ENCODE results near the gene TREML1. TPM values are rescaled to one million over a fixed set of nuclear protein-coding genes. Genes with fewer than 3 reads are reported as not detected.

The TREML1 gene, protein sequence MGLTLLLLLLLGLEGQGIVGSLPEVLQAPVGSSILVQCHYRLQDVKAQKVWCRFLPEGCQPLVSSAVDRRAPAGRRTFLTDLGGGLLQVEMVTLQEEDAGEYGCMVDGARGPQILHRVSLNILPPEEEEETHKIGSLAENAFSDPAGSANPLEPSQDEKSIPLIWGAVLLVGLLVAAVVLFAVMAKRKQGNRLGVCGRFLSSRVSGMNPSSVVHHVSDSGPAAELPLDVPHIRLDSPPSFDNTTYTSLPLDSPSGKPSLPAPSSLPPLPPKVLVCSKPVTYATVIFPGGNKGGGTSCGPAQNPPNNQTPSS
- 1 to 10 TPM; 1.4 to 8.6 (median 3.4) TPM for total RNA-seq
- 25.7 TPM for total RNA-seq (2013)

GRCh38 chr6:41153992-41154625 lies at the start of gene TREML1:
Gene TREML1, minus strand, starts transcription at chr6:41154347. Its CDS starts 59 bp downstream, at chr6:41154288.
- Histone ChIP-seq H3K27ac (ENCODE audit: low read length) (no peak within 1 kb of the TSS), H3K36me3 (ENCODE audit: control insufficient read depth, insufficient read depth, low read length) (no peaks in the 10 kb centered on the region), H3K27me3 (ENCODE audit: control insufficient read depth, insufficient read depth, low read length) (no peaks in the 10 kb centered on the region), H3K4me3 (ENCODE audit: low read length) (no peak within 1 kb of the TSS), H3K9me3 (ENCODE audit: control insufficient read depth, insufficient read depth, low read length) (no peaks in the 10 kb centered on the region), H3K4me1 (ENCODE audit: control insufficient read depth, insufficient read depth, low read length) (no peaks in the 10 kb centered on the region)
- ATAC-seq (no peak), DNase-seq (no peak)
- Mint-ChIP-seq H3K4me1 (peaks cover 0 to 4% of the 10 kb centered on the region in 2 donors), H3K27me3 (ENCODE audit: low read depth in 2 of 2) (peaks cover 5 to 9% of the 10 kb centered on the region in 2 donors), H3K36me3 (no peaks in the 10 kb centered on the region), H3K27ac (no peak within 1 kb of the TSS), H3K9me3 (no peaks in the 10 kb centered on the region), H3K4me3 (no peak within 1 kb of the TSS)
- WGBS (ENCODE audit: insufficient coverage), result 50% methylated on average over 5 of the region's 5 CpGs
- TF ChIP-seq CTCF (IDR thresholded peaks at IDR 0.05), result no peak
- intact Hi-C loops (cut with micrococcal nuclease), result no loop called here

DNA sequence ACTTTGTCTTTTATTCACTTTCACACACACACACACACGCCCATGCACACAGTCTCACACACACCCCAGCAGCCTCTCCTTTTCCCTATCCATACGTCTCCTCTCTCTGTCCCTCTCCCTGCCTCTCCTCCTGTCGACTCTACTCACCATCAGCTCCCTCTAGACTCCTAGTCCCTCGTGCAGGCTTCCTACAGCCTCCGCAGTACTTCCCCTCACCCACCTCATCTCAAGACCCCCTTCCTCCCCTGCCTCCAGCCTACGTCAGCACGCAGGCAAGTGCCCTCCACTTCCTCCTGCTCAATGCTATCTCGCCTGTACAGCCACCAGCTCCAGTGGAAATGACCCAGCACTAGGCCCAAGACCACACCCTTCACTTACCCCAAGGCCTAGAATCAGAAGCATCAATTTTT lies 47.6 kb upstream of the TREML1 start:
- no peaks in the 10 kb centered on the region for H3K9me3 Mint-ChIP-seq
- TF ChIP-seq CTCF (IDR thresholded peaks at IDR 0.05), result no peak
- H3K4me3 Mint-ChIP-seq, result peak overlapping the region; percentile 55
- Histone ChIP-seq H3K27me3 (ENCODE audit: control insufficient read depth, insufficient read depth, low read length) (no peaks in the 10 kb centered on the region), H3K27ac (ENCODE audit: low read length) (peak overlapping the region; percentile 98), H3K4me1 (ENCODE audit: control insufficient read depth, insufficient read depth, low read length) (peaks cover 39% of the 10 kb centered on the region), H3K9me3 (ENCODE audit: control insufficient read depth, insufficient read depth, low read length) (no peaks in the 10 kb centered on the region), H3K4me3 (ENCODE audit: low read length) (no peak overlapping the region), H3K36me3 (ENCODE audit: control insufficient read depth, insufficient read depth, low read length) (no peaks in the 10 kb centered on the region)
- no peaks in the 10 kb centered on the region for H3K36me3 Mint-ChIP-seq
- DNase-seq (peak in 1 of 2 donors; percentile 24), ATAC-seq (peak in 1 of 3 donors; percentile 31)
- 34% methylated on average over 8 of the region's 8 CpGs for WGBS (ENCODE audit: insufficient coverage)
- peak overlapping the region; percentile 95 to 99 for H3K27ac Mint-ChIP-seq
- intact Hi-C loops (cut with micrococcal nuclease), result no loop called here
- H3K27me3 Mint-ChIP-seq (ENCODE audit: low read depth in 2 of 2), result no peaks in the 10 kb centered on the region
- peaks cover 70 to 78% of the 10 kb centered on the region in 2 donors for H3K4me1 Mint-ChIP-seq

GRCh38 chr6:41200901-41201763 lies 47.0 kb upstream of the TREML1 start, which contains the start of gene TREML2:
Gene TREML2, minus strand, starts transcription at chr6:41201149. Its CDS starts 141 bp downstream, at chr6:41201008.
- peak within 1 kb of the TSS; percentile 55 for H3K4me3 Mint-ChIP-seq
- Histone ChIP-seq H3K9me3 (ENCODE audit: control insufficient read depth, insufficient read depth, low read length) (no peaks in the 10 kb centered on the region), H3K4me3 (ENCODE audit: low read length) (peak within 1 kb of the TSS; percentile 13), H3K27me3 (ENCODE audit: control insufficient read depth, insufficient read depth, low read length) (no peaks in the 10 kb centered on the region), H3K27ac (ENCODE audit: low read length) (peak within 1 kb of the TSS; percentile 98), H3K36me3 (ENCODE audit: control insufficient read depth, insufficient read depth, low read length) (no peaks in the 10 kb centered on the region), H3K4me1 (ENCODE audit: control insufficient read depth, insufficient read depth, low read length) (peaks cover 39% of the 10 kb centered on the region)
- H3K27ac Mint-ChIP-seq, result peak within 1 kb of the TSS; percentile 95 to 99
- intact Hi-C loops (cut with micrococcal nuclease), result no loop called here
- no peaks in the 10 kb centered on the region for H3K9me3 Mint-ChIP-seq
- no peak for TF ChIP-seq CTCF (IDR thresholded peaks at IDR 0.05)
- peak in 1 of 3 donors; percentile 30 for ATAC-seq
- peak in 1 of 2 donors; percentile 54 for DNase-seq
- H3K27me3 Mint-ChIP-seq (ENCODE audit: low read depth in 2 of 2), result no peaks in the 10 kb centered on the region
- H3K4me1 Mint-ChIP-seq, result peaks cover 75 to 81% of the 10 kb centered on the region in 2 donors
- no peaks in the 10 kb centered on the region for H3K36me3 Mint-ChIP-seq
- 12% methylated on average over 11 of the region's 12 CpGs for WGBS (ENCODE audit: insufficient coverage)

All from natural killer cell (primary cell).